HEK293T (cell line): ENCODE data around the gene RCC2.

Experiments
- FOXK2 ChIP-seq: fragments of 450-650 bp; IDR thresholded peaks from 2 replicates; pipeline ENCODE4 v1.6.1; 2016; ENCODE audit warnings: mild to moderate bottlenecking
- FOXM1 ChIP-seq: fragments of 450-650 bp; IDR thresholded peaks from 2 replicates; pipeline ENCODE4 v1.6.1; 2017; ENCODE audit warnings: mild to moderate bottlenecking, borderline replicate concordance

- TF ChIP-seq FOXK2 (no peak), FOXM1 (no peak)
Observed at GRCh38 chr1:17359031-17359430, 80.4 kb downstream of the RCC2 start.
